C4-2B (cell line): ENCODE data around the gene SYT9.

Experiments
- ZFX ChIP-seq: fragments of 450-650 bp; IDR thresholded peaks from 2 replicates; pipeline ENCODE4 v1.6.1; 2017
- TF ChIP-seq, protein P1 (sequence below): fragments of 450-650 bp; conservative IDR thresholded peaks from 2 replicates; pipeline ENCODE4 v1.5.1; 2017; ENCODE audit warnings: mild to moderate bottlenecking

GRCh38 chr11:7442588-7443215 lies 191.0 kb downstream of the SYT9 start:
- TF ChIP-seq, protein P1, sequence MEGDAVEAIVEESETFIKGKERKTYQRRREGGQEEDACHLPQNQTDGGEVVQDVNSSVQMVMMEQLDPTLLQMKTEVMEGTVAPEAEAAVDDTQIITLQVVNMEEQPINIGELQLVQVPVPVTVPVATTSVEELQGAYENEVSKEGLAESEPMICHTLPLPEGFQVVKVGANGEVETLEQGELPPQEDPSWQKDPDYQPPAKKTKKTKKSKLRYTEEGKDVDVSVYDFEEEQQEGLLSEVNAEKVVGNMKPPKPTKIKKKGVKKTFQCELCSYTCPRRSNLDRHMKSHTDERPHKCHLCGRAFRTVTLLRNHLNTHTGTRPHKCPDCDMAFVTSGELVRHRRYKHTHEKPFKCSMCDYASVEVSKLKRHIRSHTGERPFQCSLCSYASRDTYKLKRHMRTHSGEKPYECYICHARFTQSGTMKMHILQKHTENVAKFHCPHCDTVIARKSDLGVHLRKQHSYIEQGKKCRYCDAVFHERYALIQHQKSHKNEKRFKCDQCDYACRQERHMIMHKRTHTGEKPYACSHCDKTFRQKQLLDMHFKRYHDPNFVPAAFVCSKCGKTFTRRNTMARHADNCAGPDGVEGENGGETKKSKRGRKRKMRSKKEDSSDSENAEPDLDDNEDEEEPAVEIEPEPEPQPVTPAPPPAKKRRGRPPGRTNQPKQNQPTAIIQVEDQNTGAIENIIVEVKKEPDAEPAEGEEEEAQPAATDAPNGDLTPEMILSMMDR, result peak; percentile 95
- no peak for TF ChIP-seq ZFX
